Osteocyte (in vitro differentiated cells): ENCODE results near the gene TENM4. TPM values are rescaled to one million over a fixed set of nuclear protein-coding genes. Genes with fewer than 3 reads are reported as not detected.

Experiments used
- DNase-seq: peaks from one replicate; pipeline ENCODE4 v3.0.0; 2021; ENCODE audit warnings: mixed read lengths; ENCODE audit not compliant: unreplicated experiment; ENCODE audit errors: extremely low spot score
- H3K27ac Mint-ChIP-seq: one replicate; pipeline ENCODE4 v1.8.0; 2021; ENCODE audit warnings: mild to moderate bottlenecking, mixed read lengths; ENCODE audit not compliant: unreplicated experiment
- H3K27me3 Mint-ChIP-seq: one replicate; pipeline ENCODE4 v1.8.0; 2021; ENCODE audit warnings: mixed read lengths; ENCODE audit not compliant: unreplicated experiment
- H3K36me3 Mint-ChIP-seq: one replicate; pipeline ENCODE4 v1.8.0; 2021; ENCODE audit warnings: mixed read lengths; ENCODE audit not compliant: unreplicated experiment
- H3K4me1 Mint-ChIP-seq: one replicate; pipeline ENCODE4 v1.8.0; 2021; ENCODE audit warnings: mixed read lengths; ENCODE audit not compliant: unreplicated experiment
- H3K4me3 Mint-ChIP-seq: one replicate; pipeline ENCODE4 v1.8.0; 2021; ENCODE audit warnings: mild to moderate bottlenecking, moderate library complexity, mixed read lengths; ENCODE audit not compliant: unreplicated experiment
- H3K9me3 Mint-ChIP-seq: one replicate; pipeline ENCODE4 v1.8.0; 2021; ENCODE audit warnings: mixed read lengths; ENCODE audit not compliant: unreplicated experiment
- total RNA-seq: library from RNA; stranded (reverse); gene quantifications from 2 replicates; pipeline ENCODE4 v1.2.1, GENCODE V29; 2021
- TF ChIP-seq, protein P1 (sequence below): fragments of 200-600 bp; sonication (generic); IDR thresholded peaks from 2 replicates; pipeline ENCODE4 v1.5.0; 2021; ENCODE audit warnings: antibody characterized with exemption, mild to moderate bottlenecking, moderate library complexity

The TENM4 gene
- total RNA-seq, 1 donor from 2014 or later = 74.1 TPM

DNA sequence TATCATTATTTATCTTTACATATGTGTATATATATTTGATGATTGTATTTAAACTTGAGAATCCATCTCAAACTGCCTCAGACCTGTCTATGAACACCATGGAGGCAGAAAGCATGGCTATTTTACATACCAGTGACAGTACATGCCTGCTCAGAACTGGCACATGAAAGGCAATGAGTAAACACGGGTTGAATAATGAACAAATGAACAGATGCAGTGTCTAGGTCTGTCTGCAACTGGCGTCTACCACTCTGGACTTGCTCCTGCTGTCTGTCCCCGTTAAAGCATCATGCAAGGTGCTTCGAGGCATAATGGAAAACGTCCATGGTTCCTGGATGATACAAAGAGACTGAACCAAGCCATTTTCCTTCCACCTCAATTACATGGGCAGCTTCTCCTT lies 594.6 kb downstream of the TENM4 start:
- TF ChIP-seq, protein P1, sequence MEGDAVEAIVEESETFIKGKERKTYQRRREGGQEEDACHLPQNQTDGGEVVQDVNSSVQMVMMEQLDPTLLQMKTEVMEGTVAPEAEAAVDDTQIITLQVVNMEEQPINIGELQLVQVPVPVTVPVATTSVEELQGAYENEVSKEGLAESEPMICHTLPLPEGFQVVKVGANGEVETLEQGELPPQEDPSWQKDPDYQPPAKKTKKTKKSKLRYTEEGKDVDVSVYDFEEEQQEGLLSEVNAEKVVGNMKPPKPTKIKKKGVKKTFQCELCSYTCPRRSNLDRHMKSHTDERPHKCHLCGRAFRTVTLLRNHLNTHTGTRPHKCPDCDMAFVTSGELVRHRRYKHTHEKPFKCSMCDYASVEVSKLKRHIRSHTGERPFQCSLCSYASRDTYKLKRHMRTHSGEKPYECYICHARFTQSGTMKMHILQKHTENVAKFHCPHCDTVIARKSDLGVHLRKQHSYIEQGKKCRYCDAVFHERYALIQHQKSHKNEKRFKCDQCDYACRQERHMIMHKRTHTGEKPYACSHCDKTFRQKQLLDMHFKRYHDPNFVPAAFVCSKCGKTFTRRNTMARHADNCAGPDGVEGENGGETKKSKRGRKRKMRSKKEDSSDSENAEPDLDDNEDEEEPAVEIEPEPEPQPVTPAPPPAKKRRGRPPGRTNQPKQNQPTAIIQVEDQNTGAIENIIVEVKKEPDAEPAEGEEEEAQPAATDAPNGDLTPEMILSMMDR = no peak
- no peak overlapping the region for H3K4me3 Mint-ChIP-seq
- no peak overlapping the region for H3K27ac Mint-ChIP-seq
- H3K27me3 Mint-ChIP-seq = peaks cover 3% of the 10 kb centered on the region
- no peaks in the 10 kb centered on the region for H3K9me3 Mint-ChIP-seq
- H3K36me3 Mint-ChIP-seq = peaks cover 8% of the 10 kb centered on the region
- H3K4me1 Mint-ChIP-seq = peaks cover 10% of the 10 kb centered on the region
- no peak for DNase-seq

DNA sequence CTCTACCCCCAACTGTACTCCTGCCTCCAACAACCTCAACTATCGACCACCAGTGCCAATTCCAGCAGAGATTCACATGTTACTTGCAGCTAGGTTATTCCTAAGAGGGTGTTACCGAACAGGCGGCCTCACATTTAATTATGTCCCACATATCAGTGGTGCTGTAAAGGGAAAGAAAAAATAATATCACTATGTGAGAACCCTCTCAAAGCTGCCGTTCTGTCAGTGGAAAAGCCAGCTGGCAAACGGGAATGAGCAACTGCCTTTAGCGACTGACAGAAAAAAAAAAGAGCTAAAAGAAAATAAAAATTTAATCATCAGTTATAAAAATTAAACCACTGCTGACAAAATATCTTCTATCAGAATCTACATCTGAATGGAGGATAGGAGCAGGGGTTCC lies 595.3 kb downstream of the TENM4 start:
- Mint-ChIP-seq H3K4me1 (peaks cover 16% of the 10 kb centered on the region), H3K9me3 (no peaks in the 10 kb centered on the region), H3K36me3 (peaks cover 8% of the 10 kb centered on the region), H3K27me3 (peaks cover 3% of the 10 kb centered on the region), H3K4me3 (no peak overlapping the region), H3K27ac (no peak overlapping the region)
- no peak for DNase-seq
- TF ChIP-seq, protein P1 = no peak

DNA sequence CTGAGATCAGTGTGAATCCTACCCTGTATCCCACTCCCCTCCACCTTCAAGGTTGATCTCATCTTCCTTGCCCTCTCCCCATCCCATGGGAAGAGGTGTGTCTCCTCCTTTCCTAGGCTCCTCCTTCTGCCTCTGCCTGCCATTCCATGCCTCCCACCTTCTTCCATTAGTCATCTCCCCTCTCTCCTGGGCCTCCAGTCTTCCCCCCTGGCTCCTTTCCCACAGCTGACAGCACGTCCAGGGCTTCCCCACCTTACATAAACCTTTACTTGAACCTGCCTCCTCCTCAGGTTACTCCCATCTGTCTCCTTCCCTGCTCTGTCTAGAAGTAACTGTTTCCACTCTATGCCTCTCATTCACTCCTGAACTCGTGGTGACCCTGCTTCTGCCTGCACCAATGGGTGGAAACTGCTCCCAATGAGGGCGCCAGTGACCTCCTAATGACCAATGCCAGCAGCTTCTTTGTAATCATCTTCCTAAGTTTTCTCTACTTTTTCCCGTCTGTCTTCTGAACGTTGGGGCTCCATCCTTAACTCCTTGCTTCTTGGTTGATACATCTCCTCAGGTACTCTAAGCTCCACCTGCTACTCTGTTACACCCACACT lies 599.3 kb downstream of the TENM4 start:
- Mint-ChIP-seq H3K4me1 (peaks cover 30% of the 10 kb centered on the region), H3K9me3 (no peaks in the 10 kb centered on the region), H3K4me3 (no peak overlapping the region), H3K27me3 (no peaks in the 10 kb centered on the region), H3K27ac (peak overlapping the region; percentile 59), H3K36me3 (peaks cover 6% of the 10 kb centered on the region)
- no peak for DNase-seq
- TF ChIP-seq, protein P1 = no peak

- H3K4me3 Mint-ChIP-seq = no peak overlapping the region
- DNase-seq = no peak
- peaks cover 6% of the 10 kb centered on the region for H3K36me3 Mint-ChIP-seq
These were observed 600.2 kb downstream of the TENM4 start for GRCh38 chr11:78840623-78841022.

GRCh38 chr11:78840200-78840599 lies 600.6 kb downstream of the TENM4 start:
- TF ChIP-seq, protein P1 = no peak
- no peak for DNase-seq
- Mint-ChIP-seq H3K4me3 (no peak overlapping the region), H3K27me3 (no peaks in the 10 kb centered on the region), H3K4me1 (peaks cover 30% of the 10 kb centered on the region), H3K36me3 (peaks cover 6% of the 10 kb centered on the region), H3K27ac (peak overlapping the region; percentile 91), H3K9me3 (no peaks in the 10 kb centered on the region)

More at GRCh38 chr11:78840623-78841022, 600.2 kb downstream of the TENM4 start:
- Mint-ChIP-seq H3K9me3 (no peaks in the 10 kb centered on the region), H3K4me1 (peaks cover 30% of the 10 kb centered on the region), H3K27ac (peak overlapping the region; percentile 91), H3K27me3 (no peaks in the 10 kb centered on the region)
- TF ChIP-seq, protein P1 = no peak
